Activated CD4-positive, alpha-beta T cell treated with anti-CD3 and anti-CD28 coated beads, Interleukin-2, amount 50 U/mL, for 24 hours (primary cell): ENCODE data around the gene ATP11C.
"Not testable (repeated sequence)": the region's sequence is repeated elsewhere in the genome, so short reads cannot be mapped to it uniquely, and the experiment has no call there.

Source experiments
- DNase-seq, 2 donors: peaks; one replicate each; pipeline ENCODE4 v3.0.0-alpha.2; 2020; ENCODE audit warnings: low read depth in 1 of 2, low spot score in 1 of 2

The ATP11C gene

DNA sequence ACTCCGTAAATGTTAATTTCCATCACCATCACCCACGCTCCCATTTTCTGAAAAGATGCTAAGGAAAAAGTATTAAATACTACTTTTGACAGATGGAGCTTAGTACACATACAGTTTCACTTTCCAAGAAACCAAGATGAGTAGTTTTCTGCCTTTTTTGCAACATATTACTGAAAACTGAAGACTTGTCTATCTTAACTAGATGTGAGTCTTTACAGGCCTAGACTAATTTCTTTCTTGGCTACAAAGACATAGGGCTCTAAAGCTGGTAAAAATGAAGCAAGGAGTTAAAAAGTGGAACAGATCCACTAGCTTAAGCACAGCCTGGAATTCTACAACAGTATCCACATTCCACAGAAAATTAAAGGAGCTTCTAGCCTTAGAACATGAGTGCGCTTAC, 68.2 kb downstream of the ATP11C start:
- DNase-seq, result no peak

DNA sequence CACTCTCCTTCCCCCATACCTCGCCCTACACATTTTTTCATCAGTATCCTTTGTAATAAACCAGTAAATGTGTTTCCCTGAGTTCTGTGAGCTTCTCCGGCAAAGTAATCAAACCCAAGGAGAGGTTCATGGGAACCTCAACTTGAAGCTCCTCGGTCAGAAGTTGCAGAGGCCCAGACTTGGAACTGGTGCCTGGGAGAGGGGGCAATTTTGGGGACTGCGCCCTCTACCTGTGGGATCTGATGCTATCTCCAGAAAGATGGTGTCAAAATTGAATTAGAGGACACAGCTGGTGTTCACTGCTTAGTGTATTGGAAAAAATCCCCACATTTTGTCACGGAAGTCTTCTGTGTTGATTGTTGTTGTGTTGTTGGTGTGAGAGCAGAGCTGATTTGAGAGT, 70.6 kb downstream of the ATP11C start:
- no peak for DNase-seq

DNA sequence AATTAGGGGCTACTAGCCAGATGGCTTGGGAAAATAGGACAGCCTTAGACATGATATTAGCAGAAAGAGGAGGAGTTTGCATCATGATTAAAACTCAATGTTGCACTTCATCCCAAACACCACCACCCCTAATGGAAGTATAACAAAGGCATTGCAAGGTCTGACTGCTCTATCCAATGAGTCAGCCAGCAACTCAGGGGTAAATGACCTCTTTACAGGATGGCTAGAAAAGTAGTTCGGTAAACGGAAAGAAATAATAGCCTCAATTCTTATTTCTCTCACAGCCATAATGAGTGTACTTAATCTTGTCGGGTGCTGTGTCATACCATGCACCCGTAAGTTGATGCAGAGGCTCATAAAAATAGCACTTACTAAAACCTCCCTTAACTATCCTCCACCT, 76.0 kb downstream of the ATP11C start:
- not testable (repeated sequence) for DNase-seq

GRCh38 chrX:139851730-139852129, 81.1 kb downstream of the ATP11C start:
- DNase-seq, result no peak

GRCh38 chrX:139850968-139851367, 81.9 kb downstream of the ATP11C start:
- DNase-seq, result no peak

GRCh38 chrX:139844884-139845283, 88.0 kb downstream of the ATP11C start:
- no peak for DNase-seq

GRCh38 chrX:139844163-139844562, 88.7 kb downstream of the ATP11C start:
- DNase-seq, result no peak

DNA sequence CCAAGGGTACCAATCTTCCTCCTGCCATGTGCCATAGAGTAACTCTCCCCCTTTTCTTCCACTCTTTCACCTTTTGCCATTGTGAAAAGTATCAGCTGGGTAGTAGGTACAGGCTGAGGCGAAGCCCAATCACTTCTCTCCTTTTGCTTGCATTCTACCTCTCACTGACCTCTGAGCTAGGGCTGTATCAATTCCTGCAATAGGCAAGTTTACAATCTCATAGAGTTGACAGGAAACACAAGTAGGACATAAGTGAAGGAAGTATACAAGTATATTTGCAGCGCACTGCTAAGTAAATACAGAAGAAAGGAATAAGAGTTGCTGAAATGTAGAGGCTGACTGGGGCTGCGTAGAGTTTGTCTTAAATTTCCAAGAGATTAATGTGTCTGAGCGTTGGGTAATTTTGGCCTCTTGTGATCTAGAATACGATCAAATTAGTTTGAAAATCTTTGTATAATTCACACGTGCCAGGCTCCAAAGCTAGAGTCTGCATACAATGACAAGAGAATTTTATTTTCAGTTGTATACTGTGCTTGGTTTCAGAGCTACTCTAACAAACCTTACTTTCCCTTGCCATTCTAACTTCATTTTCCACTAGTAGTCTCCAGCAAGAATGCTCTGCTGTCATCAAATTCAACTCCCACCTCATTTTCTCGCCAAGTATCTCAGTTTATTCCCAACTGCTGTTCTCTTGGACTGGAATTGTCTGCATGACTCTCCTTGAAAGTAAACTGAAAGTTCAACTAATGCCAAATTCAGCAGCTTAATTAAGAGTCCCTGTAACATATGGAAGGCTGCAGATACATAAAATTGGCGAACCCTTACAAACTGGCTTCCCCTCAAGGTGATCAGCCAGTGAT, 90.3 kb downstream of the ATP11C start:
- DNase-seq, result no peak

- not testable (repeated sequence) for DNase-seq
These were observed 96.5 kb downstream of the ATP11C start for GRCh38 chrX:139836335-139836734.

- DNase-seq, result no peak
These were observed 98.0 kb downstream of the ATP11C start for GRCh38 chrX:139834879-139835278.

DNA sequence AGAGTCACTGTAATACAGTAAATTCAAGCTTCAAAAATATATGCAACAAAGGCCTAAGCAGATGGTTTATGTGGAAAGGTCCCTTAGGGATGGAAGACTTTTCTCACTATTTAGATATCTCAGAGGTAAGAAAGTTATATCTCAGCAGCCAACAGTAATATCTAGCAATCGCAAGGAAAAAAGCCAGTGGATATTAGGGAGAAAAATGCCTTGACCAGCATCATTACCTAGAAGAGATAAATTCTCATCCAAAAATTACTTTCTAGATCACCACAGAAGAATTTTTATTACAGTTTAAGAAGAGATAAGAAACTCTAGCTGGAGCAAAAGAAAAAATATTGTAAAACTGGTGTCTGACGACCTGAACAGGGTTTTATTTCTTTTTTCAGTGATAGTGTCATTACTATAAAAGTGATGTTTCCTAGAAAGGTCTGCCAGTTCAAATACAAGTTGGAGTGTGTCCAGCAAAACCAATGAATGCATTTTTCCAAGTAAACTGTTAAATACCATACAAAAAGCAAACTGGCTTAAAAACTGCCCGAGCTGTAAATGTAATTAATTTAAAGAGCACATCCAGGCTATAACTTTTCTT, 100.0 kb downstream of the ATP11C start:
- DNase-seq, result no peak

DNA sequence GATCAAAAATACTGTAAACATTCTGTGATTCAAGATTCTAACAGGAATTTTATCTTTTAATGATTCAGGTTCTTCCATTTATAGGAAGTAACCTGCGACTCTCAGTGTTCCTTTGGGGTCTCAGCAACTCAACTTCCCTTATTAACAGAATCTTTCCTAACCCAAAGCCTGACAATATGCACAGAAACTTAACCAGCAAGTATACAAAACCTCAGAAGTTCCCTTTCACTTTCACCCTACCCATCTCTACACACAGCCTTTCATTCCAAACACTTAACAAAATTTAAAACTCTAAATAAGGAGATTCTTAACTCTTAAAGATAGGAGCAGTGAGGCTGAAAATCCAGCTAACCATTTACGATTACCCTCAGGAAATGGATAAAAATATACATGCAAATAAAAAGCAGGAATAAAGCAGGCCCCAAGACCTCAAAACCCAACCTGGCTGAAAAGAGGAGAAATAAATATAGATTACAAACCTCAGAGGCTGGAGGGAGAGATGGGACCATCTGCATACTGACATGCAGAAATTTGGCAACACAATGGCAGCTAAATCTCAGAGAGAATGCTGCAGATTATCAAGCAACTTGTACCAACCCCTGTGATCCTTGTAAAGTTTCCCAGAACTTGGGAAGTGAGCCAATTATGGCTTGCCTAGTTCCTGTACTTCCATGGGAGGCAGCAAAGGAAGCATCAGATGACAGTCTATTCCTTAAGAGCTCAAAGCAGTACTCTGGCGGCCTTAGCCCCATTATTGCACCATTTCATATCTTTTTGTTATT, 101.0 kb downstream of the ATP11C start:
- DNase-seq, result no peak

GRCh38 chrX:139831017-139831416, 101.8 kb downstream of the ATP11C start:
- DNase-seq, result no peak

- DNase-seq, result no peak
These were observed 104.0 kb downstream of the ATP11C start for GRCh38 chrX:139828830-139829229.

DNA sequence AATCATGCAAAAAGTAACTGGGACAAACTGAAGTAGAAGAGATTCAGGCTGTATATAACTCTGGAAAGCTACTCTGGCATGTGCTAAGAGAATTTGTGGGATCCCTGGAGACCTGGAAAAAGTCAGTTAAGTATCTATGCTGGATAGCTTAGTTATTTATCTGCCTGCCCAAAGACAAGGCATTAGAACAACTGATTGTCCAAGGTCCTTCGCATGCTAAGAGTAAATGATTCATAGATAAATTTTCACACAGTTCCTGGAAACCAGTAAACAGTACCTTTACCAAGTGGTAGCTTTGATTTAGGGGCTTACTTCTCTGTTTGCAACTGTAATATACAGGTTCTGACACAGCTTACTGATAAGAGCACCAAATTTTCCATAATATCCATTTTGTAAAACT, 104.8 kb downstream of the ATP11C start:
- DNase-seq, result no peak

GRCh38 chrX:139826065-139827044, 106.5 kb downstream of the ATP11C start:
- no peak for DNase-seq

GRCh38 chrX:139825618-139826017, 107.2 kb downstream of the ATP11C start:
- DNase-seq, result no peak

- DNase-seq, result no peak
These were observed 109.0 kb downstream of the ATP11C start for GRCh38 chrX:139823806-139824205.

DNA sequence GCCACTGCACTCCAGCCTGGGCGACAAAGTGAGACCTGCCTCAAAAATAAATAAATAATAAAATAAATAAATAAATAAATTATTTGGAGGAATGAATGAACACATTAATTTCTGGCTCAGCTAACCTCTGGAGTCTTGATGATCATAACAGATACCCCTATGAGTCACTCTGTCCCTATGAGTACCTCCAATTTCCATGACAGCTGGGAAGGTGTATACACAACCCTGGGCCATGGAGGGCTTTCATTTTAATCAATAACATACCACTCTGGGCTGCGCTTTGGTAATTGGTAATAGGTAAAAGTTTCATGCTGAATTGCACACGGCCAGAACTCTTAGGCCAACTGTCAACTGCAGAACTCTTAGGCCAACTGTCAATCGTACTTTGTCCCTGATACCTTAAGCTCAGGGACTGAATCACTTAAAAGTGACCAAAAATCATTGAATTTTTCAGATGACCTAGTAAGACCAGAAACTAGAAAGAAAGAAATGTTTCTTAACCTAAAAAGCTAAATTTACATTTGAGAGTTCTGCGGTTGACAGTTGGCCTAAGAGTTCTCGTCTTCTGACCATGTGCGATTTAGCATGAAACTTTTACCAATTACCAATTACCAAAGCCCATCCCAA, 112.4 kb downstream of the ATP11C start:
- no peak for DNase-seq

DNA sequence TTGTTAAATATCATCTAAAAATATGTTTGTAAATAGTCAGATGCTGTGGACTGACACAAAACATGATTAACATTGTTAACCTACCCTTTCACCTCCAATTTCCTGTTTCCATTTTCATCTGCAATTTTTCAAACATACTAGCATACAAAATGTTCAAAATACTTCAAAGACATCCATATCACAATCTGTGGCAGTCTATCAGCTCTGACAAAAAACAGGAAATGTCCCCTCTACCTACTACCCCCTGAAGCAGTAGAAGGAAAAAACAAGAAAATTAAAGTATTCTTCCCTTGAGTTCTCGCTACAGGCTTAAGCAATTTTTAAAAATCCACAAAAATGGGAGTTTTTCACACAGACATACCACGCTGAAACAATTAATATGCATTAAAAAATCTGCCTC, 116.6 kb downstream of the ATP11C start:
- no peak for DNase-seq
